Neural cell (in vitro differentiated cells): ENCODE results near the gene CCT5. TPM values are rescaled to one million over a fixed set of nuclear protein-coding genes. Genes with fewer than 3 reads are reported as not detected.

Experiments
- H2AFZ ChIP-seq: fragments of 200-600, 300-800 bp; sonication (generic), shearing (Covaris generic); 2 replicates; pipeline ENCODE4 v1.6.0; 2014; ENCODE audit warnings: low read depth, mild to moderate bottlenecking, antibody characterized with exemption, low read length, moderate library complexity
- H3F3A ChIP-seq: fragments of 200-600 bp; shearing (Covaris generic); 2 replicates; pipeline ENCODE4 v1.6.1; 2016; ENCODE audit warnings: mild to moderate bottlenecking, moderate library complexity, mixed read lengths, antibody characterized with exemption, low read length; ENCODE audit not compliant: insufficient read depth, poor library complexity, severe bottlenecking
- H3K27ac ChIP-seq: fragments of 200-600, 300-800 bp; sonication (generic), shearing (Covaris generic); 2 replicates; pipeline ENCODE4 v1.5.1; 2014; ENCODE audit warnings: mild to moderate bottlenecking, low read length, moderate library complexity
- H3K27me3 ChIP-seq: fragments of 300-800, 200-600 bp; sonication (generic), shearing (Covaris generic); 2 replicates; pipeline ENCODE4 v1.6.0; 2014; ENCODE audit warnings: mild to moderate bottlenecking, low read depth, low read length, moderate library complexity; ENCODE audit not compliant: insufficient read depth
- H3K36me3 ChIP-seq: fragments of 300-800, 200-600 bp; sonication (generic), shearing (Covaris generic); 2 replicates; pipeline ENCODE4 v1.5.1; 2014; ENCODE audit warnings: mild to moderate bottlenecking, antibody characterized with exemption, low read length, moderate library complexity; ENCODE audit not compliant: insufficient read depth
- H3K4me2 ChIP-seq: fragments of 300-800, 200-600 bp; sonication (generic), shearing (Covaris generic); 2 replicates; pipeline ENCODE4 v1.6.0; 2014; ENCODE audit warnings: mild to moderate bottlenecking, low read length
- H3K4me3 ChIP-seq: fragments of 300-800, 200-600 bp; sonication (generic), shearing (Covaris generic); 2 replicates; pipeline ENCODE4 v1.5.1; 2014; ENCODE audit warnings: mild to moderate bottlenecking, low read length, moderate library complexity
- H3K79me2 ChIP-seq: fragments of 200-600 bp; shearing (Covaris generic); replicated peaks from 2 replicates; pipeline ENCODE4 v1.6.0; 2014; ENCODE audit warnings: mild to moderate bottlenecking, low read length, moderate library complexity; ENCODE audit not compliant: insufficient read depth
- H3K9ac ChIP-seq: fragments of 300-800, 200-600 bp; sonication (generic), shearing (Covaris generic); 2 replicates; pipeline ENCODE4 v1.6.1; 2016; ENCODE audit warnings: mild to moderate bottlenecking, low read length, mixed read lengths
- H3K9me2 ChIP-seq: fragments of 200-600 bp; shearing (Covaris generic); 2 replicates; pipeline ENCODE4 v1.6.1; 2016; ENCODE audit warnings: mild to moderate bottlenecking, low read length, mixed read lengths; ENCODE audit not compliant: insufficient read depth
- H3K9me3 ChIP-seq: fragments of 200-600, 300-800 bp; sonication (generic), shearing (Covaris generic); 2 replicates; pipeline ENCODE4 v1.6.1; 2016; ENCODE audit warnings: mild to moderate bottlenecking, mixed run types, low read length, moderate library complexity, mixed read lengths
- H4K20me1 ChIP-seq: fragments of 200-600 bp; shearing (Covaris generic); 2 replicates; pipeline ENCODE4 v1.6.1; 2016; ENCODE audit warnings: mild to moderate bottlenecking, mixed run types; ENCODE audit not compliant: insufficient read depth
- EP300 ChIP-seq: fragments of 450-650 bp; conservative IDR thresholded peaks from 2 replicates; pipeline ENCODE4 v1.6.1; 2014; ENCODE audit warnings: antibody characterized with exemption, mild to moderate bottlenecking, moderate library complexity; ENCODE audit not compliant: poor library complexity, severe bottlenecking
- EZH2 ChIP-seq: fragments of 200-600, 300-800 bp; shearing (Covaris generic), sonication (generic); IDR thresholded peaks from 2 replicates; pipeline ENCODE4 v1.6.1; 2014; ENCODE audit warnings: antibody characterized with exemption, low read length, borderline replicate concordance, mild to moderate bottlenecking; ENCODE audit not compliant: insufficient read depth, poor library complexity, severe bottlenecking
- MXI1 ChIP-seq: fragments of 450-650 bp; conservative IDR thresholded peaks from 2 replicates; pipeline ENCODE4 v1.6.1; 2014; ENCODE audit warnings: antibody characterized with exemption, mild to moderate bottlenecking; ENCODE audit not compliant: poor library complexity, severe bottlenecking
- POLR2AphosphoS5 ChIP-seq: IDR thresholded peaks from 2 replicates; pipeline ENCODE4 v1.6.1; 2012
- RAD21 ChIP-seq: fragments of 450-650 bp; conservative IDR thresholded peaks from 2 replicates; pipeline ENCODE4 v1.6.1; 2014; ENCODE audit warnings: antibody characterized with exemption, mild to moderate bottlenecking, moderate library complexity
- SMC3 ChIP-seq: fragments of 450-650 bp; conservative IDR thresholded peaks from 2 replicates; pipeline ENCODE4 v1.6.1; 2014; ENCODE audit warnings: antibody characterized with exemption, mild to moderate bottlenecking, moderate library complexity; ENCODE audit not compliant: poor library complexity
- TAF1 ChIP-seq: IDR thresholded peaks from 2 replicates; pipeline ENCODE4 v1.6.1; 2012; ENCODE audit warnings: low read depth
- polyA plus RNA-seq: library from polyadenylated mRNA; depleted of rRNA; stranded (reverse); fragments of >200 nt; gene quantifications from 2 replicates; pipeline ENCODE4 v1.2.3, GENCODE V29; 2014
- TF ChIP-seq, protein P1 (sequence below): fragments of 450-650 bp; IDR thresholded peaks from 2 replicates; pipeline ENCODE4 v1.5.1; 2014; ENCODE audit warnings: antibody characterized with exemption, mild to moderate bottlenecking, moderate library complexity; ENCODE audit not compliant: poor library complexity, severe bottlenecking
- TF ChIP-seq, protein P2 (sequence below): IDR thresholded peaks from 2 replicates; pipeline ENCODE4 v1.6.1; 2012; ENCODE audit warnings: borderline replicate concordance

CCT5 gene
- polyA plus RNA-seq, 1 donor from 2014 or later: 455 TPM

DNA sequence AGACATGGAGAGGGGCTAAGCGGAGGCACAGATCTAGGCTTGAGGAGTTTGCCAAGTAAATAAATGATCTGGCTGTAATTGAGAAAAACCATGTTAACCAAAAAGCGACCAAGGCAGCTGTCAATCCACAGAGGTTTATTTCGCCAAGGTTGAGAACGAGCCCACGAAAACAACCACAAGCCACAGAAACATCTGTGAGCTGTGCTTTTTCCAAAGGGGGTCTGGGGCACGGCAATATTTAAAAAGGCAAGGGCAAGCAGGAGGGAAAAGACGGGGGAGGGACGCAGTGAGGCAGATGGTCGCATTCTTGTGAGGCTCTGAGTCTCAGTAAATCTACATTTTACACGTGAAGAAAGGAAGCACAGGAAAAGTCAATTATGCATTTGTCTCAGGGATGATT, 25.4 kb downstream of the CCT5 start:
- Histone ChIP-seq H2AFZ (no peak overlapping the region), H3F3A (no peaks in the 10 kb centered on the region), H3K9ac (no peak overlapping the region), H4K20me1 (no peaks in the 10 kb centered on the region), H3K4me2 (no peak overlapping the region), H3K36me3 (no peaks in the 10 kb centered on the region), H3K9me3 (no peaks in the 10 kb centered on the region), H3K27ac (no peak overlapping the region), H3K4me3 (no peak overlapping the region), H3K27me3 (no peaks in the 10 kb centered on the region), H3K9me2 (no peaks in the 10 kb centered on the region), H3K79me2 (no peaks in the 10 kb centered on the region)
- TF ChIP-seq POLR2AphosphoS5 (no peak), EZH2 (no peak)

DNA sequence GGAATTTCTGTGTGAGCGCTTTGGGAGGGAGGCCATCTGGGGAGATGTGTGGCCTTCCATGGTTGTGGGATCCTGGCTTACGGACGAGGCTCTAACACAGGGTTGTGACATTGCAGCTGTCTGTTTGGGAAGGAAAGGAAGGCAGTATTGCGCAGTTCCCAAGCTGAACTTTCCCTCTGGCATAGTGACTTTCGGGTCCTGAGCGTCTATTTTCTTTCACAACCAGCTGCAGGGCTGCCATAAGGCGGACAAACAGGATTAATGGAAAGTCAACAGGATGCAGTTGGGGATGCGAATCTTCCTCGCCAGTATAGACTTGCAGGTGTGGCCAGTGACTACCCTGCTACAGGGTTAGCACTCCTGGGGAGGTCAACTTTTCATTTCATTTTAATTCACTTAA, 25.9 kb downstream of the CCT5 start:
- Histone ChIP-seq H3K27ac (no peak overlapping the region), H4K20me1 (no peaks in the 10 kb centered on the region), H3K9ac (no peak overlapping the region), H3K4me3 (no peak overlapping the region), H2AFZ (no peak overlapping the region), H3K9me3 (no peaks in the 10 kb centered on the region), H3K36me3 (no peaks in the 10 kb centered on the region), H3K9me2 (no peaks in the 10 kb centered on the region), H3F3A (no peaks in the 10 kb centered on the region), H3K27me3 (no peaks in the 10 kb centered on the region), H3K79me2 (no peaks in the 10 kb centered on the region), H3K4me2 (no peak overlapping the region)
- TF ChIP-seq MXI1 (no peak), POLR2AphosphoS5 (no peak), TAF1 (no peak), EZH2 (no peak), EP300 (no peak), SMC3 (no peak), RAD21 (no peak)
- TF ChIP-seq, protein P1, sequence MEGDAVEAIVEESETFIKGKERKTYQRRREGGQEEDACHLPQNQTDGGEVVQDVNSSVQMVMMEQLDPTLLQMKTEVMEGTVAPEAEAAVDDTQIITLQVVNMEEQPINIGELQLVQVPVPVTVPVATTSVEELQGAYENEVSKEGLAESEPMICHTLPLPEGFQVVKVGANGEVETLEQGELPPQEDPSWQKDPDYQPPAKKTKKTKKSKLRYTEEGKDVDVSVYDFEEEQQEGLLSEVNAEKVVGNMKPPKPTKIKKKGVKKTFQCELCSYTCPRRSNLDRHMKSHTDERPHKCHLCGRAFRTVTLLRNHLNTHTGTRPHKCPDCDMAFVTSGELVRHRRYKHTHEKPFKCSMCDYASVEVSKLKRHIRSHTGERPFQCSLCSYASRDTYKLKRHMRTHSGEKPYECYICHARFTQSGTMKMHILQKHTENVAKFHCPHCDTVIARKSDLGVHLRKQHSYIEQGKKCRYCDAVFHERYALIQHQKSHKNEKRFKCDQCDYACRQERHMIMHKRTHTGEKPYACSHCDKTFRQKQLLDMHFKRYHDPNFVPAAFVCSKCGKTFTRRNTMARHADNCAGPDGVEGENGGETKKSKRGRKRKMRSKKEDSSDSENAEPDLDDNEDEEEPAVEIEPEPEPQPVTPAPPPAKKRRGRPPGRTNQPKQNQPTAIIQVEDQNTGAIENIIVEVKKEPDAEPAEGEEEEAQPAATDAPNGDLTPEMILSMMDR: no peak
- TF ChIP-seq, protein P2, sequence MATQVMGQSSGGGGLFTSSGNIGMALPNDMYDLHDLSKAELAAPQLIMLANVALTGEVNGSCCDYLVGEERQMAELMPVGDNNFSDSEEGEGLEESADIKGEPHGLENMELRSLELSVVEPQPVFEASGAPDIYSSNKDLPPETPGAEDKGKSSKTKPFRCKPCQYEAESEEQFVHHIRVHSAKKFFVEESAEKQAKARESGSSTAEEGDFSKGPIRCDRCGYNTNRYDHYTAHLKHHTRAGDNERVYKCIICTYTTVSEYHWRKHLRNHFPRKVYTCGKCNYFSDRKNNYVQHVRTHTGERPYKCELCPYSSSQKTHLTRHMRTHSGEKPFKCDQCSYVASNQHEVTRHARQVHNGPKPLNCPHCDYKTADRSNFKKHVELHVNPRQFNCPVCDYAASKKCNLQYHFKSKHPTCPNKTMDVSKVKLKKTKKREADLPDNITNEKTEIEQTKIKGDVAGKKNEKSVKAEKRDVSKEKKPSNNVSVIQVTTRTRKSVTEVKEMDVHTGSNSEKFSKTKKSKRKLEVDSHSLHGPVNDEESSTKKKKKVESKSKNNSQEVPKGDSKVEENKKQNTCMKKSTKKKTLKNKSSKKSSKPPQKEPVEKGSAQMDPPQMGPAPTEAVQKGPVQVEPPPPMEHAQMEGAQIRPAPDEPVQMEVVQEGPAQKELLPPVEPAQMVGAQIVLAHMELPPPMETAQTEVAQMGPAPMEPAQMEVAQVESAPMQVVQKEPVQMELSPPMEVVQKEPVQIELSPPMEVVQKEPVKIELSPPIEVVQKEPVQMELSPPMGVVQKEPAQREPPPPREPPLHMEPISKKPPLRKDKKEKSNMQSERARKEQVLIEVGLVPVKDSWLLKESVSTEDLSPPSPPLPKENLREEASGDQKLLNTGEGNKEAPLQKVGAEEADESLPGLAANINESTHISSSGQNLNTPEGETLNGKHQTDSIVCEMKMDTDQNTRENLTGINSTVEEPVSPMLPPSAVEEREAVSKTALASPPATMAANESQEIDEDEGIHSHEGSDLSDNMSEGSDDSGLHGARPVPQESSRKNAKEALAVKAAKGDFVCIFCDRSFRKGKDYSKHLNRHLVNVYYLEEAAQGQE: no peak

DNA sequence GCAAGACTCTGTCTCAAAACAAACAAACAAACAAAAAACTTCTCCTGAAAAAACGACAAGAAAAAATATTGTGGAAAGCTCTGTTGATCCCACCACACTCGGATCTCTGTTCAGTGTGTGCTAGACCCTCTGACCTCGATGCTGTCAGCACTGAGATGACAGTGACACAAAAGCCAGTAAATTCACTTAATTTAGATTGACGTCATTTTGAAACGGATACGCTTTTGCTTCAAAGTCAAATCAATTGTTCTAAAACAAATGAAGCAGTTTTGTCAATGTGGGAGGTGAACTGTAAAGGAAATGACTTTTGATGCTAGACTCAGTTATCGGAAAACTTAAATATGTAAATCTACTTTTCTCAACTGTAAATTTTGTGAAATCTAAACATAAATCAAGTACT, 26.6 kb downstream of the CCT5 start:
- H3K27me3 ChIP-seq: no peaks in the 10 kb centered on the region
- H4K20me1 ChIP-seq: no peaks in the 10 kb centered on the region
- TF ChIP-seq TAF1: no peak
- no peak for TF ChIP-seq RAD21
- TF ChIP-seq EZH2: no peak
- no peak for TF ChIP-seq POLR2AphosphoS5
- no peak for TF ChIP-seq MXI1
- TF ChIP-seq, protein P1: no peak
- TF ChIP-seq, protein P2: no peak
- no peak for TF ChIP-seq SMC3
- TF ChIP-seq EP300: no peak
- H3F3A ChIP-seq: no peaks in the 10 kb centered on the region
- H2AFZ ChIP-seq: no peak overlapping the region
- H3K9me3 ChIP-seq: no peaks in the 10 kb centered on the region
- H3K9ac ChIP-seq: no peak overlapping the region
- H3K36me3 ChIP-seq: no peaks in the 10 kb centered on the region
- H3K27ac ChIP-seq: no peak overlapping the region
- H3K4me3 ChIP-seq: no peak overlapping the region
- no peaks in the 10 kb centered on the region for H3K9me2 ChIP-seq
- no peak overlapping the region for H3K4me2 ChIP-seq
- H3K79me2 ChIP-seq: no peaks in the 10 kb centered on the region
